Trophoblast cell (in vitro differentiated cells and primary cell): Measurements from ENCODE around the gene LRRC1. TPM values are rescaled to one million over a fixed set of nuclear protein-coding genes. Genes with fewer than 3 reads are reported as not detected.
A peak's percentile ranks its signal among the peaks of the same experiment; 100 is the strongest.

Source experiments
- DNase-seq, 2 donors: peaks; one replicate each; pipeline ENCODE4 v3.0.0-alpha.2; 2016
- H2AFZ ChIP-seq: 2 replicates; pipeline ENCODE4 v1.6.1; 2013; ENCODE audit warnings: low read length, moderate library complexity, mild to moderate bottlenecking; ENCODE audit not compliant: insufficient read depth, poor library complexity
- H2AK5ac ChIP-seq: 2 replicates; pipeline ENCODE4 v1.6.1; 2013; ENCODE audit warnings: mild to moderate bottlenecking, low read length
- H2BK120ac ChIP-seq: 2 replicates; pipeline ENCODE4 v1.6.1; 2013; ENCODE audit warnings: low read length, mild to moderate bottlenecking, moderate library complexity; ENCODE audit not compliant: insufficient read depth, poor library complexity
- H2BK12ac ChIP-seq: 2 replicates; pipeline ENCODE4 v1.6.1; 2013; ENCODE audit warnings: mild to moderate bottlenecking, low read length, moderate library complexity
- H2BK5ac ChIP-seq: 2 replicates; pipeline ENCODE4 v1.6.1; 2013; ENCODE audit warnings: low read length, low read depth, moderate library complexity, mild to moderate bottlenecking; ENCODE audit not compliant: poor library complexity
- H3K14ac ChIP-seq: 2 replicates; pipeline ENCODE4 v1.6.1; 2013; ENCODE audit warnings: mild to moderate bottlenecking, low read length
- H3K18ac ChIP-seq: 2 replicates; pipeline ENCODE4 v1.6.1; 2013; ENCODE audit warnings: mild to moderate bottlenecking, low read length
- H3K23ac ChIP-seq: 2 replicates; pipeline ENCODE4 v1.6.1; 2013; ENCODE audit warnings: low read length
- H3K27ac ChIP-seq: 2 replicates; pipeline ENCODE4 v1.5.1; 2013; ENCODE audit warnings: low read depth, mild to moderate bottlenecking, inconsistent platforms, low read length, moderate library complexity
- H3K27me3 ChIP-seq: 2 replicates; pipeline ENCODE4 v1.6.1; 2013; ENCODE audit warnings: inconsistent platforms, mild to moderate bottlenecking, low read length, moderate library complexity; ENCODE audit not compliant: insufficient read depth
- H3K36me3 ChIP-seq, 2 experiments: 1 replicate in 1 of 2; 2 replicates in 1 of 2; pipeline ENCODE4 v1.6.1; 2013; ENCODE audit warnings: low read length in 2 of 2, mild to moderate bottlenecking in 2 of 2, moderate library complexity in 1 of 2; ENCODE audit not compliant: insufficient read depth in 2 of 2, control insufficient read depth in 1 of 2
- H3K4ac ChIP-seq: 2 replicates; pipeline ENCODE4 v1.6.1; 2013; ENCODE audit warnings: low read depth, mild to moderate bottlenecking, low read length, moderate library complexity
- H3K4me1 ChIP-seq, 2 experiments: 1 replicate in 1 of 2; 2 replicates in 1 of 2; pipeline ENCODE4 v1.6.1; 2013; ENCODE audit warnings: low read length in 2 of 2, mild to moderate bottlenecking in 2 of 2, moderate library complexity in 1 of 2; ENCODE audit not compliant: insufficient read depth in 2 of 2, control insufficient read depth in 1 of 2
- H3K4me2 ChIP-seq: 2 replicates; pipeline ENCODE4 v1.6.1; 2013; ENCODE audit warnings: inconsistent platforms, mild to moderate bottlenecking, low read length, moderate library complexity
- H3K4me3 ChIP-seq: 2 replicates; pipeline ENCODE4 v1.5.1; 2013; ENCODE audit warnings: mild to moderate bottlenecking, low read depth, low read length, inconsistent platforms
- H3K79me1 ChIP-seq: one replicate; pipeline ENCODE4 v1.6.1; 2013; ENCODE audit warnings: low read length
- H3K79me2 ChIP-seq: 2 replicates; pipeline ENCODE4 v1.6.1; 2013; ENCODE audit warnings: low read length, mild to moderate bottlenecking; ENCODE audit not compliant: control insufficient read depth, insufficient read depth, poor library complexity
- H3K9ac ChIP-seq: 2 replicates; pipeline ENCODE4 v1.6.1; 2013; ENCODE audit warnings: mild to moderate bottlenecking, low read length
- H3K9me3 ChIP-seq: 2 replicates; pipeline ENCODE4 v1.6.1; 2013; ENCODE audit warnings: low read depth, mild to moderate bottlenecking, control low read depth, inconsistent platforms, low read length; ENCODE audit not compliant: insufficient read depth
- H4K12ac ChIP-seq: 2 replicates; pipeline ENCODE4 v1.6.1; 2013; ENCODE audit warnings: low read depth, mild to moderate bottlenecking, low read length, moderate library complexity
- H4K8ac ChIP-seq: 2 replicates; pipeline ENCODE4 v1.6.1; 2013; ENCODE audit warnings: low read depth, mild to moderate bottlenecking, low read length, moderate library complexity
- H4K91ac ChIP-seq: one replicate; pipeline ENCODE4 v1.6.1; 2013; ENCODE audit warnings: low read depth, mild to moderate bottlenecking, low read length, moderate library complexity
- WGBS: extraction: QIAGEN DNeasy Blood & Tissue Kit; methylation state at CpG from one replicate; pipeline ENCODE4 v1.1.7; 2013; ENCODE audit warnings: missing lambda C conversion rate; ENCODE audit not compliant: insufficient read length, insufficient coverage; ENCODE audit errors: extremely low coverage; 5-methylcytosine and 5-hydroxymethylcytosine counted together
- polyA plus RNA-seq: library from polyadenylated mRNA; stranded (reverse); fragments of 200-250 nt; gene quantifications from 2 replicates; pipeline ENCODE4 v1.2.3, GENCODE V29; 2013

The LRRC1 gene
- polyA plus RNA-seq = 43.6 and 44.5 TPM in 2 replicates

GRCh38 chr6:53794720-53795339 lies at the start of gene LRRC1:
TSS of gene LRRC1 (plus strand) at chr6:53795005. CDS start at chr6:53795257, 252 bp downstream.
- peak within 1 kb of the TSS; percentile 90 for H3K4ac ChIP-seq
- peak within 1 kb of the TSS; percentile 90 for H3K9ac ChIP-seq
- H2AK5ac ChIP-seq = peak within 1 kb of the TSS; percentile 31
- no peaks in the 10 kb centered on the region for H3K36me3 ChIP-seq
- H3K4me2 ChIP-seq = peak within 1 kb of the TSS; percentile 85
- peak within 1 kb of the TSS; percentile 85 for H2BK5ac ChIP-seq
- peak within 1 kb of the TSS; percentile 80 for H3K14ac ChIP-seq
- no peak within 1 kb of the TSS for H3K23ac ChIP-seq
- peak within 1 kb of the TSS; percentile 67 for H4K12ac ChIP-seq
- DNase-seq = peak; percentile 89 to 97
- H3K18ac ChIP-seq = peak within 1 kb of the TSS; percentile 91
- WGBS = no CpG with 5 or more reads among the region's 75 CpGs
- peaks cover 31% of the 10 kb centered on the region for H3K79me2 ChIP-seq
- H4K91ac ChIP-seq = peak within 1 kb of the TSS; percentile 73
- peak within 1 kb of the TSS; percentile 92 for H3K4me3 ChIP-seq
- peak within 1 kb of the TSS; percentile 75 for H2AFZ ChIP-seq
- peak within 1 kb of the TSS; percentile 95 for H4K8ac ChIP-seq
- peak within 1 kb of the TSS; percentile 84 for H3K27ac ChIP-seq
- peak within 1 kb of the TSS; percentile 36 for H2BK120ac ChIP-seq
- H3K9me3 ChIP-seq = no peaks in the 10 kb centered on the region
- no peaks in the 10 kb centered on the region for H3K27me3 ChIP-seq
- peaks cover 30% of the 10 kb centered on the region for H3K79me1 ChIP-seq
- peak within 1 kb of the TSS; percentile 37 for H2BK12ac ChIP-seq
- H3K4me1 ChIP-seq = peaks cover 0 to 9% of the 10 kb centered on the region in 2 experiments

GRCh38 chr6:53746442-53747103 lies 48.2 kb upstream of the LRRC1 start:
- Histone ChIP-seq H3K4me1 (peaks cover 7 to 11% of the 10 kb centered on the region in 2 experiments), H3K4ac (no peak overlapping the region), H3K9me3 (no peaks in the 10 kb centered on the region), H2AK5ac (no peak overlapping the region), H3K14ac (peak overlapping the region; percentile 87), H3K79me1 (peaks cover 10% of the 10 kb centered on the region), H3K4me2 (no peak overlapping the region), H2BK12ac (peak overlapping the region; percentile 84), H2BK5ac (no peak overlapping the region), H2AFZ (no peak overlapping the region), H3K4me3 (no peak overlapping the region), H4K12ac (peak overlapping the region; percentile 54), H3K9ac (no peak overlapping the region), H2BK120ac (peak overlapping the region; percentile 31), H3K18ac (no peak overlapping the region), H3K27ac (peak overlapping the region; percentile 81), H4K91ac (peak overlapping the region; percentile 35), H3K27me3 (no peaks in the 10 kb centered on the region), H3K23ac (no peak overlapping the region), H3K36me3 (no peaks in the 10 kb centered on the region), H4K8ac (peak overlapping the region; percentile 60), H3K79me2 (peaks cover 2% of the 10 kb centered on the region)
- no peak for DNase-seq
- WGBS = no CpG with 5 or more reads among the region's 3 CpGs

GRCh38 chr6:53750052-53750650 lies 44.7 kb upstream of the LRRC1 start:
- H3K14ac ChIP-seq = no peak overlapping the region
- H3K18ac ChIP-seq = no peak overlapping the region
- no peak overlapping the region for H3K27ac ChIP-seq
- peaks cover 2% of the 10 kb centered on the region for H3K79me1 ChIP-seq
- no peaks in the 10 kb centered on the region for H3K9me3 ChIP-seq
- H3K4ac ChIP-seq = no peak overlapping the region
- no peak overlapping the region for H2BK120ac ChIP-seq
- no peaks in the 10 kb centered on the region for H3K79me2 ChIP-seq
- H3K9ac ChIP-seq = no peak overlapping the region
- H4K91ac ChIP-seq = no peak overlapping the region
- H3K36me3 ChIP-seq = no peaks in the 10 kb centered on the region
- H2AFZ ChIP-seq = no peak overlapping the region
- no peaks in the 10 kb centered on the region for H3K27me3 ChIP-seq
- no CpG with 5 or more reads among the region's 2 CpGs for WGBS
- no peak overlapping the region for H3K4me3 ChIP-seq
- H3K23ac ChIP-seq = no peak overlapping the region
- no peak for DNase-seq
- no peak overlapping the region for H4K8ac ChIP-seq
- no peak overlapping the region for H3K4me2 ChIP-seq
- no peak overlapping the region for H2BK5ac ChIP-seq
- H2BK12ac ChIP-seq = no peak overlapping the region
- H2AK5ac ChIP-seq = no peak overlapping the region
- peaks cover 2% of the 10 kb centered on the region in 2 experiments for H3K4me1 ChIP-seq
- no peak overlapping the region for H4K12ac ChIP-seq

GRCh38 chr6:53751417-53751816 lies 43.4 kb upstream of the LRRC1 start:
- peaks cover 2% of the 10 kb centered on the region for H3K79me1 ChIP-seq
- no peak overlapping the region for H4K12ac ChIP-seq
- no CpG with 5 or more reads among the region's 1 CpG for WGBS
- DNase-seq = no peak
- H3K27ac ChIP-seq = no peak overlapping the region
- H3K4me1 ChIP-seq = peaks cover 2% of the 10 kb centered on the region in 2 experiments
- H4K91ac ChIP-seq = no peak overlapping the region
- no peak overlapping the region for H3K4me3 ChIP-seq
- no peak overlapping the region for H3K18ac ChIP-seq
- no peaks in the 10 kb centered on the region for H3K27me3 ChIP-seq
- H3K4me2 ChIP-seq = no peak overlapping the region
- no peak overlapping the region for H2BK12ac ChIP-seq
- no peaks in the 10 kb centered on the region for H3K9me3 ChIP-seq
- H2AK5ac ChIP-seq = no peak overlapping the region
- H2BK5ac ChIP-seq = no peak overlapping the region
- H3K4ac ChIP-seq = no peak overlapping the region
- H3K79me2 ChIP-seq = no peaks in the 10 kb centered on the region
- H3K36me3 ChIP-seq = no peaks in the 10 kb centered on the region
- no peak overlapping the region for H3K23ac ChIP-seq
- H3K9ac ChIP-seq = no peak overlapping the region
- H2BK120ac ChIP-seq = no peak overlapping the region
- no peak overlapping the region for H2AFZ ChIP-seq
- no peak overlapping the region for H3K14ac ChIP-seq
- H4K8ac ChIP-seq = no peak overlapping the region
